Stimulated activated CD8-positive, alpha-beta memory T cell treated with anti-CD3 and anti-CD28 coated beads, Interleukin-12 subunit alpha, Interleukin-12 subunit beta, amount 100 ng/mL, for 24 hours (primary cell): ENCODE measurements around the gene ATP6V0B.
A peak's percentile ranks its signal among the peaks of the same experiment; 100 is the strongest.

Experiments used
- DNase-seq: peaks from one replicate; pipeline ENCODE4 v3.0.0-alpha.2; 2020; ENCODE audit errors: extremely low read depth

Gene ATP6V0B

GRCh38 chr1:43974443-43975248 lies at the start of gene ATP6V0B:
TSS of gene ATP6V0B (plus strand) at chr1:43974960. CDS start at chr1:43975041, 81 bp downstream.
- peak; percentile 95 for DNase-seq

- DNase-seq, result no peak
These were observed 48.9 kb upstream of the ATP6V0B start for GRCh38 chr1:43925846-43926245.

GRCh38 chr1:43930168-43930948 lies 44.4 kb upstream of the ATP6V0B start:
- DNase-seq, result no peak

GRCh38 chr1:43930949-43931275 lies 43.8 kb upstream of the ATP6V0B start:
- no peak for DNase-seq

GRCh38 chr1:43931711-43932660 lies 42.8 kb upstream of the ATP6V0B start:
- DNase-seq, result no peak

GRCh38 chr1:43932786-43933385 lies 41.9 kb upstream of the ATP6V0B start:
- DNase-seq, result no peak

- no peak for DNase-seq
These were observed 41.2 kb upstream of the ATP6V0B start, which contains the start of gene ARTN for GRCh38 chr1:43933386-43934100. TSS of gene ARTN (plus strand) at chr1:43933801. CDS start at chr1:43935657, 1,856 bp downstream.

GRCh38 chr1:43934101-43934985 lies 40.4 kb upstream of the ATP6V0B start:
- DNase-seq, result peak; percentile 15

GRCh38 chr1:43934986-43935324 lies 39.8 kb upstream of the ATP6V0B start:
- DNase-seq, result no peak

GRCh38 chr1:43935711-43936427 lies 38.9 kb upstream of the ATP6V0B start:
- no peak for DNase-seq

- DNase-seq, result no peak
These were observed 38.2 kb upstream of the ATP6V0B start for GRCh38 chr1:43936431-43937151.

- DNase-seq, result no peak
These were observed 37.4 kb upstream of the ATP6V0B start for GRCh38 chr1:43937179-43937865.

- no peak for DNase-seq
These were observed 36.4 kb upstream of the ATP6V0B start for GRCh38 chr1:43938383-43938782.

- no peak for DNase-seq
These were observed 35.7 kb upstream of the ATP6V0B start for GRCh38 chr1:43938892-43939587.

GRCh38 chr1:43942411-43942810 lies 32.3 kb upstream of the ATP6V0B start:
- DNase-seq, result no peak

- DNase-seq, result no peak
These were observed 29.9 kb upstream of the ATP6V0B start for GRCh38 chr1:43944860-43945259.

GRCh38 chr1:43945674-43946235 lies 29.0 kb upstream of the ATP6V0B start:
- no peak for DNase-seq
